WTC11 (cell line): Measurements from ENCODE around the gene NEK6. TPM values are rescaled to one million over a fixed set of nuclear protein-coding genes. Genes with fewer than 3 reads are reported as not detected.

ENCODE experiments used
- ATAC-seq: fragments of 200-7000 bp; cut with Tn5 transposase; 2 replicates; pipeline ENCODE4 v1.10.0; 2021; ENCODE audit warnings: mild to moderate bottlenecking, moderate library complexity
- CTCF ChIA-PET: fragments of 300-600 bp; sonication (Branson Sonifier 250); formaldehyde crosslinking; loops from one replicate; lab custom pipeline; 2021; ENCODE audit warnings: antibody characterized with exemption; lab: Charles Lee
- POLR2A ChIA-PET: fragments of 350-600 bp; sonication (Branson Sonifier 250); formaldehyde crosslinking; loops from one replicate; lab custom pipeline; 2021; ENCODE audit warnings: antibody characterized with exemption; lab: Charles Lee
- DNase-seq: peaks from one replicate; pipeline ENCODE4 v3.0.0; 2021; ENCODE audit warnings: low spot score
- H3K27ac Mint-ChIP-seq: 2 replicates; pipeline ENCODE4 v1.8.0; 2021; ENCODE audit warnings: mixed read lengths
- H3K27me3 Mint-ChIP-seq: 2 replicates; pipeline ENCODE4 v1.8.0; 2021; ENCODE audit warnings: low read depth, mild to moderate bottlenecking, moderate library complexity, mixed read lengths
- H3K36me3 Mint-ChIP-seq: 2 replicates; pipeline ENCODE4 v1.8.0; 2021; ENCODE audit warnings: mixed read lengths
- H3K4me1 Mint-ChIP-seq: 2 replicates; pipeline ENCODE4 v1.8.0; 2022; ENCODE audit warnings: mixed read lengths
- H3K4me3 Mint-ChIP-seq: 2 replicates; pipeline ENCODE4 v1.8.0; 2021; ENCODE audit warnings: mild to moderate bottlenecking, moderate library complexity, mixed read lengths
- H3K9me3 Mint-ChIP-seq: 2 replicates; pipeline ENCODE4 v1.8.0; 2021; ENCODE audit warnings: mixed read lengths
- ATF2 ChIP-seq: sonication (generic); formaldehyde crosslinking; IDR thresholded peaks from 2 replicates; pipeline ENCODE4 v1.8.1; 2022; ENCODE audit warnings: low read depth, missing genetic modification reagents, borderline replicate concordance
- CREM ChIP-seq: sonication (generic); formaldehyde crosslinking; IDR thresholded peaks from 2 replicates; pipeline ENCODE4 v1.8.1; 2022; ENCODE audit warnings: mild to moderate bottlenecking, missing genetic modification reagents, moderate library complexity
- E2F1 ChIP-seq: sonication (generic); formaldehyde crosslinking; IDR thresholded peaks from 2 replicates; pipeline ENCODE4 v1.8.0; 2022; ENCODE audit warnings: mild to moderate bottlenecking, missing genetic modification reagents
- E2F4 ChIP-seq: sonication (generic); formaldehyde crosslinking; IDR thresholded peaks from 2 replicates; pipeline ENCODE4 v1.8.1; 2022; ENCODE audit warnings: low read depth, mild to moderate bottlenecking, moderate library complexity, missing genetic modification reagents, borderline replicate concordance
- FOXJ3 ChIP-seq: sonication (generic); formaldehyde crosslinking; IDR thresholded peaks from 2 replicates; pipeline ENCODE4 v1.9.0; 2021; ENCODE audit warnings: missing genetic modification reagents, mild to moderate bottlenecking, borderline replicate concordance
- FOXP1 ChIP-seq: sonication (generic); formaldehyde crosslinking; IDR thresholded peaks from 2 replicates; pipeline ENCODE4 v1.8.0; 2022; ENCODE audit warnings: missing genetic modification reagents, mild to moderate bottlenecking, moderate library complexity, borderline replicate concordance
- IRF1 ChIP-seq: sonication (generic); formaldehyde crosslinking; IDR thresholded peaks from 2 replicates; pipeline ENCODE4 v1.8.0; 2023; ENCODE audit warnings: missing genetic modification reagents
- JAZF1 ChIP-seq: fragments of 250-450 bp; sonication (Bioruptor Pico); IDR thresholded peaks from 2 replicates; pipeline ENCODE4 v1.9.0; 2021; ENCODE audit warnings: moderate library complexity, mild to moderate bottlenecking, inconsistent platforms
- MXD4 ChIP-seq: fragments of 250-450 bp; sonication (Bioruptor Pico); IDR thresholded peaks from 2 replicates; pipeline ENCODE4 v1.8.0; 2021; ENCODE audit warnings: mild to moderate bottlenecking, moderate library complexity, borderline replicate concordance
- NFATC4 ChIP-seq: fragments of 250-450 bp; sonication (Bioruptor Pico); IDR thresholded peaks from 2 replicates; pipeline ENCODE4 v1.9.0; 2021; ENCODE audit warnings: mild to moderate bottlenecking
- SMAD4 ChIP-seq: sonication (generic); formaldehyde crosslinking; IDR thresholded peaks from 2 replicates; pipeline ENCODE4 v1.8.0; 2022; ENCODE audit warnings: mild to moderate bottlenecking, missing genetic modification reagents
- SOX15 ChIP-seq: fragments of 250-450 bp; sonication (Bioruptor Pico); IDR thresholded peaks from 2 replicates; pipeline ENCODE4 v1.9.0; 2021; ENCODE audit warnings: mild to moderate bottlenecking
- SP1 ChIP-seq: sonication (generic); formaldehyde crosslinking; conservative IDR thresholded peaks from 2 replicates; pipeline ENCODE4 v1.8.1; 2022; ENCODE audit warnings: missing genetic modification reagents
- TEAD1 ChIP-seq: sonication (generic); formaldehyde crosslinking; IDR thresholded peaks from 2 replicates; pipeline ENCODE4 v1.8.0; 2022; ENCODE audit warnings: mild to moderate bottlenecking, missing genetic modification reagents
- TEAD4 ChIP-seq: sonication (generic); formaldehyde crosslinking; IDR thresholded peaks from 2 replicates; pipeline ENCODE4 v1.8.0; 2022; ENCODE audit warnings: mild to moderate bottlenecking, missing genetic modification reagents
- ZNF219 ChIP-seq: sonication (generic); formaldehyde crosslinking; IDR thresholded peaks from 2 replicates; pipeline ENCODE4 v1.8.0; 2023; ENCODE audit warnings: missing genetic modification reagents, mild to moderate bottlenecking, borderline replicate concordance
- ZNF423 ChIP-seq: fragments of 250-450 bp; sonication (Bioruptor Pico); IDR thresholded peaks from 2 replicates; pipeline ENCODE4 v2.1.2; 2022; ENCODE audit warnings: mild to moderate bottlenecking, moderate library complexity
- ZNF532 ChIP-seq: fragments of 250-450 bp; sonication (Bioruptor Pico); IDR thresholded peaks from 2 replicates; pipeline ENCODE4 v1.9.0; 2021; ENCODE audit warnings: mild to moderate bottlenecking, borderline replicate concordance
- total RNA-seq: library from RNA; stranded (reverse); gene quantifications from 3 replicates; pipeline ENCODE4 v1.2.3, GENCODE V29; 2021

NEK6 gene
- total RNA-seq, 1 experiment from 2014 or later, result 23.0 TPM

DNA sequence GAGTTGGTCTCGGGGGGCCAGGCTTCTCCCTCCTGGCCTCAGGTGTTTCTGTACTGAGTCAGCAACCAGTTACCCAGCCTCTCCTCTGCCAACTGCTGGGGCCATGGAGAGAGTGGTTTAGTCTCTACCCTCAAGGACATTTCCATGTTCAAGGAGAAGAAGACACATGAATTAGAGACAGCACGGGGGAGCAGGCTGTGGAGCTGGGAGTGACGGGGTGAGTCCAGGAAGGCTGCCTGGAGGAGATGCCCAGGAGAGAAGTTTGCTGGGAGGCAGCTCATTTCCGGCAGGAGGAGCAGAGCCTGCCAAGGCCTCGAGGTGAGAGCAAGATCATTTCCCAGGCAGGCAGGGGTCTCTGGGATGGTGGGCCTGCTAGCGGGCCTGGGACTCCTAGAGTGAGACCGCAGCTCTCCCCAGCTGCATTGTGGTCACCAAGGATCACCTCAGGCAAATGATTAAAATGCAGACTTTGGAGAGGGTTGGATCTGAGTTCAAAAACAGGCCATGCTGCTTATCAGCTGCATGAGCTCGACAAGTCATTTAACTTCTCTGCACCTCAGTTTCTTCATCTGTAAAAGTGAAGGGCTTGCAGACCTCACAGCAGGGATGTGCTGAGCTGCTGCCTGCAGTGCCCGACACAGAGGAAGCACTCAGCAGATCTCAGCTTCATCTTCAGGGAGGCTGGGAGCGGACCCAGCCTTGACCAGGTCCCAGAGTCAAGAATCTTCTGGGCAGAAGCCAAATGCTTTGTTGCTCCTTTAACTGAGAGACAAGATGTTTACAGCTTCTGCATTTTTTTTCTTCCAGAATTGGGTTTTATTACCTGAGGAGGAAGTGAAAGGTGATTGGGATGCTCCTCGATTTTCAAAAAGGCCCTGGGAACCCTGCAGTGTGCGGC is 35.2 kb downstream of the NEK6 start:
- DNase-seq (no peak), ATAC-seq (no peak)
- Mint-ChIP-seq H3K27me3 (no peaks in the 10 kb centered on the region), H3K9me3 (no peaks in the 10 kb centered on the region), H3K36me3 (no peaks in the 10 kb centered on the region), H3K4me1 (peaks cover 20% of the 10 kb centered on the region), H3K27ac (no peak overlapping the region), H3K4me3 (no peak overlapping the region)
- POLR2A ChIA-PET, result interaction anchor here (0.7 kb wide), 1 partner anchor 75 kb away, joined by 3 read pairs; no protein-coding TSS in a partner anchor
- CTCF ChIA-PET, result interaction anchor here (0.7 to 2.2 kb wide), 8 partner anchors 19 to 180 kb away, joined by 3 to 5 read pairs (median 4); no protein-coding TSS in a partner anchor
- TF ChIP-seq E2F1 (CRISPR knock-in tag), result no peak
- TF ChIP-seq ZNF219 (CRISPR knock-in tag), result no peak
- TF ChIP-seq IRF1 (CRISPR knock-in tag), result no peak
- TF ChIP-seq CREM (CRISPR knock-in tag), result no peak
- no peak for TF ChIP-seq SOX15 (CRISPR knock-in tag)
- no peak for TF ChIP-seq JAZF1 (CRISPR knock-in tag)
- no peak for TF ChIP-seq SP1 (CRISPR knock-in tag)
- no peak for TF ChIP-seq E2F4 (CRISPR knock-in tag)
- no peak for TF ChIP-seq ATF2 (CRISPR knock-in tag)
- no peak for TF ChIP-seq SMAD4 (CRISPR knock-in tag)
- no peak for TF ChIP-seq ZNF423 (CRISPR knock-in tag)
- no peak for TF ChIP-seq MXD4 (CRISPR knock-in tag)
- no peak for TF ChIP-seq TEAD1 (CRISPR knock-in tag)
- TF ChIP-seq NFATC4 (CRISPR knock-in tag), result no peak
- no peak for TF ChIP-seq FOXP1 (CRISPR knock-in tag)

- Mint-ChIP-seq H3K36me3 (no peaks in the 10 kb centered on the region), H3K9me3 (no peaks in the 10 kb centered on the region), H3K27me3 (no peaks in the 10 kb centered on the region), H3K4me3 (no peak overlapping the region), H3K4me1 (peaks cover 20% of the 10 kb centered on the region), H3K27ac (no peak overlapping the region)
- ATAC-seq (no peak), DNase-seq (no peak)
- CTCF ChIA-PET, result interaction anchor here (0.9 to 1.1 kb wide), 2 partner anchors 18 to 160 kb away, joined by 3 to 4 read pairs; no protein-coding TSS in a partner anchor
- POLR2A ChIA-PET, result no interaction called here
- TF ChIP-seq ZNF532 (no peak), E2F4 (CRISPR knock-in tag) (no peak), TEAD4 (CRISPR knock-in tag) (no peak), FOXJ3 (no peak)
Observed at GRCh38 chr9:124293718-124294506, 36.2 kb downstream of the NEK6 start.
